Panc1 (cell line): ENCODE results near the gene ATXN3L. TPM values are rescaled to one million over a fixed set of nuclear protein-coding genes. Genes with fewer than 3 reads are reported as not detected.
"Not testable (repeated sequence)": the region's sequence is repeated elsewhere in the genome, so short reads cannot be mapped to it uniquely, and the experiment has no call there.

Experiments
- ATAC-seq: fragments of 200-7000 bp; cut with Tn5 transposase; 2 replicates; pipeline ENCODE4 v1.9.1; 2020; ENCODE audit warnings: mild to moderate bottlenecking, moderate library complexity
- BruUV-seq: library from RNA; stranded (reverse); fragments of 400-500 nt; replicated peaks from 2 replicates; lab custom pipeline; 2021; lab: Mats Ljungman, UMichigan
- CTCF ChIA-PET: fragments of 300-600 bp; sonication (Branson Sonifier 250); formaldehyde crosslinking; loops from one replicate; lab custom pipeline; 2022; ENCODE audit warnings: antibody characterized with exemption; lab: Charles Lee
- POLR2A ChIA-PET: fragments of 300-600 bp; sonication (Branson Sonifier 250); formaldehyde crosslinking; loops from one replicate; lab custom pipeline; 2022; ENCODE audit warnings: antibody characterized with exemption; lab: Charles Lee
- DNase-seq: peaks from one replicate; pipeline ENCODE4 v3.0.0-alpha.2; 2010; ENCODE audit warnings: low read depth, low spot score
- H3K27ac ChIP-seq: 2 replicates; pipeline ENCODE4 v1.5.1; 2011; ENCODE audit warnings: mild to moderate bottlenecking, low read length, inconsistent platforms
- H3K27me3 ChIP-seq: fragments of 200-500 bp; sonication (Bioruptor generic); 2 replicates; pipeline ENCODE4 v1.6.0; 2014; ENCODE audit warnings: low read length, inconsistent platforms; ENCODE audit not compliant: control insufficient read depth, insufficient read depth
- H3K36me3 ChIP-seq: fragments of 200-500 bp; sonication (Bioruptor generic); 2 replicates; pipeline ENCODE4 v1.5.1; 2014; ENCODE audit warnings: inconsistent platforms, mild to moderate bottlenecking, low read length, moderate library complexity; ENCODE audit not compliant: control insufficient read depth, insufficient read depth
- H3K4me1 ChIP-seq: 2 replicates; pipeline ENCODE4 v1.5.1; 2011; ENCODE audit warnings: inconsistent platforms, mild to moderate bottlenecking, low read length, moderate library complexity; ENCODE audit not compliant: control insufficient read depth, insufficient read depth
- H3K4me3 ChIP-seq, 2 experiments: 2 replicates each; pipeline ENCODE4 v1.5.1; 2011 to 2012; ENCODE audit warnings: low read depth in 2 of 2, low read length in 2 of 2, mild to moderate bottlenecking in 2 of 2, inconsistent platforms in 1 of 2, moderate library complexity in 1 of 2
- H3K9me3 ChIP-seq: fragments of 200-500 bp; sonication (Bioruptor generic); 2 replicates; pipeline ENCODE4 v1.5.1; 2014; ENCODE audit warnings: low read depth, mild to moderate bottlenecking, inconsistent platforms, low read length, moderate library complexity; ENCODE audit not compliant: control insufficient read depth, insufficient read depth
- POLR2AphosphoS5 ChIP-seq: IDR thresholded peaks from 2 replicates; pipeline ENCODE4 v1.6.1; 2012; ENCODE audit warnings: mild to moderate bottlenecking, low read depth, low read length, moderate library complexity
- REST ChIP-seq, 2 experiments: IDR thresholded peaks; 2 replicates each; pipeline ENCODE4 v1.6.1; 2011 to 2012; ENCODE audit warnings: low read depth in 2 of 2, control low read depth in 1 of 2, low read length in 1 of 2, mild to moderate bottlenecking in 1 of 2, moderate library complexity in 1 of 2; ENCODE audit not compliant: insufficient read depth in 1 of 2
- SIN3A ChIP-seq: IDR thresholded peaks from 2 replicates; pipeline ENCODE4 v1.6.1; 2012; ENCODE audit warnings: low read depth, mild to moderate bottlenecking, low read length, moderate library complexity, borderline replicate concordance; ENCODE audit not compliant: insufficient read depth
- TCF7L2 ChIP-seq: IDR thresholded peaks from 2 replicates; pipeline ENCODE4 v1.6.1; 2011; ENCODE audit warnings: mild to moderate bottlenecking, low read depth, low read length, inconsistent platforms
- in situ Hi-C: cut with HindIII; loops from 2 replicates; pipeline ENCODE4 v1.10.0; 2016; ENCODE audit warnings: low sequenced_read_pairs, low pct_unique_long_range_greater_than_20kb
- intact Hi-C: fragments of 100-400 bp; cut with micrococcal nuclease; formaldehyde crosslinking; loops from one replicate; pipeline ENCODE4 v1.10.0; 2022; ENCODE audit not compliant: unreplicated experiment
- total RNA-seq: library from RNA; stranded (reverse); gene quantifications from one replicate; pipeline ENCODE4 v1.2.1, GENCODE V29; 2021; ENCODE audit not compliant: unreplicated experiment
- TF ChIP-seq, protein P1 (sequence below): fragments of 450-650 bp; IDR thresholded peaks from 2 replicates; pipeline ENCODE4 v1.5.1; 2017; ENCODE audit warnings: mild to moderate bottlenecking

ATXN3L gene
- total RNA-seq, 1 experiment from 2014 or later = not detected

GRCh38 chrX:13305108-13305507 lies 14.7 kb downstream of the ATXN3L start:
- BruUV-seq = no TSS peak
- CTCF ChIA-PET = no interaction called here
- in situ Hi-C loops = no loop called here
- DNase-seq = no peak
- Histone ChIP-seq H3K27me3 (no peaks in the 10 kb centered on the region), H3K4me3 (no peak overlapping the region), H3K4me1 (no peaks in the 10 kb centered on the region), H3K27ac (no peak overlapping the region; the same call in 1 of the 2 replicates), H3K36me3 (no peaks in the 10 kb centered on the region), H3K9me3 (no peaks in the 10 kb centered on the region)
- intact Hi-C loops = no loop called here
- no peak for ATAC-seq
- POLR2A ChIA-PET = no interaction called here
- TF ChIP-seq SIN3A (no peak), POLR2AphosphoS5 (no peak), TCF7L2 (no peak)

DNA sequence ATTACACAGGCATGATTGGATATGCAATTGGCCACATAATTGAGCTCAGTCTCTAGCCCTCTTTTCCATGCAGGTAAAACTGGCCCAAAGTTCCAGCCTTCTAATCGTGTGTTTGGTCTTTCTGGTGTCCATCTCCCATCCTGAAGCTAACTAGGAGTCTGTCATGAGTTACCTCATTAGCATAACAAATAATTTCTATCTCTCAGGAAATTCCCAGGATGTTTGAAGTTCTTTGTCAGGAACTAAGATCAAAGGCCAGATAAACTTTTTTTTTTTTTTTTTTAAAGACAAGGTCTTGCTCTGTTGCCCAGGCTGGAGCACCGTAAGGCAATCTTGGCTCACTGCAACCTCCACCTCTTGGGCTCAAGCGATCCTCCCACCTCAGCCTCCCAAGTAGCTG lies 15.8 kb downstream of the ATXN3L start:
- TF ChIP-seq REST (IDR thresholded peaks at IDR 0.05; ENCODE audit: insufficient read depth in 1 of 2, low read depth in 2 of 2, low read length in 1 of 2) = no peak
- TF ChIP-seq POLR2AphosphoS5 = no peak
- no peak for TF ChIP-seq TCF7L2
- TF ChIP-seq, protein P1, sequence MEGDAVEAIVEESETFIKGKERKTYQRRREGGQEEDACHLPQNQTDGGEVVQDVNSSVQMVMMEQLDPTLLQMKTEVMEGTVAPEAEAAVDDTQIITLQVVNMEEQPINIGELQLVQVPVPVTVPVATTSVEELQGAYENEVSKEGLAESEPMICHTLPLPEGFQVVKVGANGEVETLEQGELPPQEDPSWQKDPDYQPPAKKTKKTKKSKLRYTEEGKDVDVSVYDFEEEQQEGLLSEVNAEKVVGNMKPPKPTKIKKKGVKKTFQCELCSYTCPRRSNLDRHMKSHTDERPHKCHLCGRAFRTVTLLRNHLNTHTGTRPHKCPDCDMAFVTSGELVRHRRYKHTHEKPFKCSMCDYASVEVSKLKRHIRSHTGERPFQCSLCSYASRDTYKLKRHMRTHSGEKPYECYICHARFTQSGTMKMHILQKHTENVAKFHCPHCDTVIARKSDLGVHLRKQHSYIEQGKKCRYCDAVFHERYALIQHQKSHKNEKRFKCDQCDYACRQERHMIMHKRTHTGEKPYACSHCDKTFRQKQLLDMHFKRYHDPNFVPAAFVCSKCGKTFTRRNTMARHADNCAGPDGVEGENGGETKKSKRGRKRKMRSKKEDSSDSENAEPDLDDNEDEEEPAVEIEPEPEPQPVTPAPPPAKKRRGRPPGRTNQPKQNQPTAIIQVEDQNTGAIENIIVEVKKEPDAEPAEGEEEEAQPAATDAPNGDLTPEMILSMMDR = no peak
- TF ChIP-seq SIN3A = no peak
- no peaks in the 10 kb centered on the region for H3K36me3 ChIP-seq
- no peaks in the 10 kb centered on the region for H3K9me3 ChIP-seq
- intact Hi-C loops (no loop called here), in situ Hi-C loops (no loop called here)
- no peak for ATAC-seq
- no peaks in the 10 kb centered on the region; the same call in 1 of the 2 replicates for H3K4me1 ChIP-seq
- no peaks in the 10 kb centered on the region for H3K27me3 ChIP-seq
- no TSS peak for BruUV-seq
- DNase-seq = no peak
- H3K4me3 ChIP-seq = no peak overlapping the region
- no peak overlapping the region for H3K27ac ChIP-seq
- POLR2A ChIA-PET = no interaction called here
- CTCF ChIA-PET = no interaction called here

- in situ Hi-C loops, ATAC-seq, H3K27ac ChIP-seq, POLR2A ChIA-PET, H3K27me3 ChIP-seq, H3K9me3 ChIP-seq, BruUV-seq, H3K36me3 ChIP-seq, DNase-seq, CTCF ChIA-PET, intact Hi-C loops, H3K4me1 ChIP-seq: not testable (repeated sequence)
- peak overlapping the region in 1 of 2 experiments; percentile 3; a peak in 1 of 4 replicates for H3K4me3 ChIP-seq
Measured at GRCh38 chrX:13303248-13303647, 16.6 kb downstream of the ATXN3L start.
